GM23338 (cell line): ENCODE results near the gene ZEB2. TPM values are rescaled to one million over a fixed set of nuclear protein-coding genes. Genes with fewer than 3 reads are reported as not detected.

ENCODE experiments used
- ATAC-seq: fragments of 200-7000 bp; cut with Tn5 transposase; 3 replicates; pipeline ENCODE4 v1.9.1; 2020
- DNase-seq: peaks from one replicate; pipeline ENCODE4 v3.0.0-alpha.2; 2015; ENCODE audit warnings: low spot score
- H2AFZ ChIP-seq: fragments of 200-600 bp; sonication (generic); 2 replicates; pipeline ENCODE4 v1.8.0; 2016; ENCODE audit warnings: antibody characterized with exemption, mild to moderate bottlenecking, moderate library complexity
- H3F3A ChIP-seq: fragments of 200-600 bp; sonication (generic); replicated peaks from 2 replicates; pipeline ENCODE4 v1.8.0; 2017; ENCODE audit warnings: antibody characterized with exemption, mixed run types, low read depth
- H3K27ac ChIP-seq: fragments of 200-600 bp; sonication (generic); 2 replicates; pipeline ENCODE4 v1.6.1; 2016; ENCODE audit warnings: low read depth
- H3K27me3 ChIP-seq: fragments of 200-600 bp; sonication (generic); 2 replicates; pipeline ENCODE4 v1.8.0; 2016; ENCODE audit warnings: mild to moderate bottlenecking, mixed run types, moderate library complexity; ENCODE audit not compliant: insufficient read depth
- H3K36me3 ChIP-seq: fragments of 200-600 bp; sonication (generic); 2 replicates; pipeline ENCODE4 v1.8.0; 2016; ENCODE audit warnings: mild to moderate bottlenecking; ENCODE audit not compliant: insufficient read depth
- H3K4me1 ChIP-seq: fragments of 200-600 bp; sonication (generic); 2 replicates; pipeline ENCODE4 v1.8.0; 2016; ENCODE audit warnings: mild to moderate bottlenecking, moderate library complexity; ENCODE audit not compliant: insufficient read depth
- H3K4me2 ChIP-seq: fragments of 200-600 bp; sonication (generic); 2 replicates; pipeline ENCODE4 v1.7.1; 2017; ENCODE audit warnings: mixed run types
- H3K4me3 ChIP-seq: fragments of 200-600 bp; sonication (generic); 2 replicates; pipeline ENCODE4 v1.6.1; 2016; ENCODE audit warnings: mixed run types
- H3K79me2 ChIP-seq: fragments of 200-600 bp; sonication (generic); replicated peaks from 2 replicates; pipeline ENCODE4 v1.8.0; 2017; ENCODE audit warnings: mild to moderate bottlenecking; ENCODE audit not compliant: insufficient read depth
- H3K9me2 ChIP-seq: fragments of 200-600 bp; sonication (generic); 2 replicates; pipeline ENCODE4 v1.8.0; 2017; ENCODE audit not compliant: insufficient read depth
- H4K20me1 ChIP-seq: fragments of 200-600 bp; sonication (generic); replicated peaks from 2 replicates; pipeline ENCODE4 v1.8.0; 2017; ENCODE audit warnings: mild to moderate bottlenecking; ENCODE audit not compliant: insufficient read depth
- H3K27ac Mint-ChIP-seq: 2 replicates; pipeline ENCODE4 v1.8.0; 2020; ENCODE audit warnings: inconsistent platforms, mild to moderate bottlenecking, moderate library complexity, mixed read lengths
- H3K27me3 Mint-ChIP-seq: 3 replicates; pipeline ENCODE4 v1.8.0; 2022; ENCODE audit warnings: low read depth, mild to moderate bottlenecking, moderate library complexity, mixed read lengths, inconsistent platforms; ENCODE audit not compliant: insufficient read depth, poor library complexity
- H3K36me3 Mint-ChIP-seq: 3 replicates; pipeline ENCODE4 v1.8.0; 2021; ENCODE audit warnings: low read depth, mild to moderate bottlenecking, inconsistent platforms, moderate library complexity, mixed read lengths
- H3K4me1 Mint-ChIP-seq: 3 replicates; pipeline ENCODE4 v1.8.0; 2020; ENCODE audit warnings: mild to moderate bottlenecking, inconsistent platforms, mixed read lengths
- H3K4me3 Mint-ChIP-seq: 3 replicates; pipeline ENCODE4 v1.8.0; 2021; ENCODE audit warnings: moderate library complexity, mild to moderate bottlenecking, inconsistent platforms, mixed read lengths
- H3K9me3 Mint-ChIP-seq: 3 replicates; pipeline ENCODE4 v1.8.0; 2020; ENCODE audit warnings: moderate library complexity, mild to moderate bottlenecking, inconsistent platforms, mixed read lengths
- CREB1 ChIP-seq: fragments of 250-450 bp; sonication (Bioruptor Pico); IDR thresholded peaks from 2 replicates; pipeline ENCODE4 v1.5.0; 2020; ENCODE audit warnings: low read depth, mild to moderate bottlenecking, moderate library complexity
- EZH2phosphoT487 ChIP-seq: fragments of 200-600 bp; sonication (generic); IDR thresholded peaks from one replicate; pipeline ENCODE4 v1.8.1; 2018; ENCODE audit warnings: antibody characterized with exemption; ENCODE audit not compliant: unreplicated experiment
- NANOG ChIP-seq: IDR thresholded peaks from 2 replicates; pipeline ENCODE4 v1.6.1; 2016; ENCODE audit warnings: antibody characterized with exemption, borderline replicate concordance
- polyA plus RNA-seq: library from polyadenylated mRNA; unstranded; fragments of >200 nt; fragmentation: Nextera tagmentation; extraction: Ambion mirVana; gene quantifications from 2 replicates; pipeline ENCODE4 v1.2.1, GENCODE V29; 2016
- total RNA-seq: library from RNA; depleted of rRNA; stranded (reverse); fragments of >200 nt; shearing (Covaris generic); gene quantifications from 2 replicates; pipeline ENCODE4 v1.2.3, GENCODE V29; 2014
- TF ChIP-seq, protein P1 (sequence below): IDR thresholded peaks from 2 replicates; pipeline ENCODE4 v1.6.1; 2016; ENCODE audit warnings: antibody characterized with exemption
- TF ChIP-seq, protein P2 (sequence below): fragments of 250-450 bp; sonication (Bioruptor Pico); IDR thresholded peaks from 2 replicates; pipeline ENCODE4 v1.5.0; 2020; ENCODE audit warnings: mild to moderate bottlenecking, moderate library complexity

Gene ZEB2
- total and polyA plus RNA-seq, 2 experiments from 2014 or later, result 0.45 TPM; not detected in 1

DNA sequence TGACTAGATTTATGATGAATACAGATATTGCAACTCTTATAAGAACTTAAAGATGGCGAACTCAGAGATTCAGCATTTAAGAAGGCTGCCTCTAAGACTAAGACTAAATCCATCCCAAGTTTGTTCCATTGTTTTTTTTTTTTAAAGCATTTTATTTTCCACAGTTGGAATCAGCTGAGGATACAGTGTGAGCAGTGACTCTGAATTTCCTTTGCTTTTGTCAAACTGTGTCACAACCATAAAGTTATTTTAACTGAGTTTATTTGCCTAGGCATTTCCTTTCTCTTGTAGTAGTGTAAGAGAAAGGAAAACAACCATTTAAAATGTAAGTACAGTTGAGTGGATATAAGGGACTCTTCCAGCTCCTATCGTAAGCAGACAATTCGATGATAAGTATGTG lies 63.9 kb downstream of the ZEB2 start:
- H3K27ac ChIP-seq, result no peak overlapping the region
- no peak overlapping the region for H3K4me3 ChIP-seq
- H2AFZ ChIP-seq, result no peak overlapping the region
- H3K36me3 ChIP-seq, result no peaks in the 10 kb centered on the region
- no peaks in the 10 kb centered on the region for H3K36me3 Mint-ChIP-seq
- H3K4me1 Mint-ChIP-seq, result peaks cover 66% of the 10 kb centered on the region
- ATAC-seq, result no peak
- no peak overlapping the region for H3K4me2 ChIP-seq
- no peaks in the 10 kb centered on the region for H4K20me1 ChIP-seq
- no peak for DNase-seq
- no peaks in the 10 kb centered on the region for H3K79me2 ChIP-seq
- H3K27me3 ChIP-seq, result peaks cover 30% of the 10 kb centered on the region
- peaks cover 40% of the 10 kb centered on the region for H3K4me1 ChIP-seq
- H3F3A ChIP-seq, result no peaks in the 10 kb centered on the region
- H3K4me3 Mint-ChIP-seq, result no peak overlapping the region
- H3K9me2 ChIP-seq, result no peaks in the 10 kb centered on the region
- H3K27me3 Mint-ChIP-seq, result peaks cover 11% of the 10 kb centered on the region
- TF ChIP-seq, protein P1, sequence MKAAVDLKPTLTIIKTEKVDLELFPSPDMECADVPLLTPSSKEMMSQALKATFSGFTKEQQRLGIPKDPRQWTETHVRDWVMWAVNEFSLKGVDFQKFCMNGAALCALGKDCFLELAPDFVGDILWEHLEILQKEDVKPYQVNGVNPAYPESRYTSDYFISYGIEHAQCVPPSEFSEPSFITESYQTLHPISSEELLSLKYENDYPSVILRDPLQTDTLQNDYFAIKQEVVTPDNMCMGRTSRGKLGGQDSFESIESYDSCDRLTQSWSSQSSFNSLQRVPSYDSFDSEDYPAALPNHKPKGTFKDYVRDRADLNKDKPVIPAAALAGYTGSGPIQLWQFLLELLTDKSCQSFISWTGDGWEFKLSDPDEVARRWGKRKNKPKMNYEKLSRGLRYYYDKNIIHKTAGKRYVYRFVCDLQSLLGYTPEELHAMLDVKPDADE, result no peak
- TF ChIP-seq NANOG, result no peak
- TF ChIP-seq, protein P2, sequence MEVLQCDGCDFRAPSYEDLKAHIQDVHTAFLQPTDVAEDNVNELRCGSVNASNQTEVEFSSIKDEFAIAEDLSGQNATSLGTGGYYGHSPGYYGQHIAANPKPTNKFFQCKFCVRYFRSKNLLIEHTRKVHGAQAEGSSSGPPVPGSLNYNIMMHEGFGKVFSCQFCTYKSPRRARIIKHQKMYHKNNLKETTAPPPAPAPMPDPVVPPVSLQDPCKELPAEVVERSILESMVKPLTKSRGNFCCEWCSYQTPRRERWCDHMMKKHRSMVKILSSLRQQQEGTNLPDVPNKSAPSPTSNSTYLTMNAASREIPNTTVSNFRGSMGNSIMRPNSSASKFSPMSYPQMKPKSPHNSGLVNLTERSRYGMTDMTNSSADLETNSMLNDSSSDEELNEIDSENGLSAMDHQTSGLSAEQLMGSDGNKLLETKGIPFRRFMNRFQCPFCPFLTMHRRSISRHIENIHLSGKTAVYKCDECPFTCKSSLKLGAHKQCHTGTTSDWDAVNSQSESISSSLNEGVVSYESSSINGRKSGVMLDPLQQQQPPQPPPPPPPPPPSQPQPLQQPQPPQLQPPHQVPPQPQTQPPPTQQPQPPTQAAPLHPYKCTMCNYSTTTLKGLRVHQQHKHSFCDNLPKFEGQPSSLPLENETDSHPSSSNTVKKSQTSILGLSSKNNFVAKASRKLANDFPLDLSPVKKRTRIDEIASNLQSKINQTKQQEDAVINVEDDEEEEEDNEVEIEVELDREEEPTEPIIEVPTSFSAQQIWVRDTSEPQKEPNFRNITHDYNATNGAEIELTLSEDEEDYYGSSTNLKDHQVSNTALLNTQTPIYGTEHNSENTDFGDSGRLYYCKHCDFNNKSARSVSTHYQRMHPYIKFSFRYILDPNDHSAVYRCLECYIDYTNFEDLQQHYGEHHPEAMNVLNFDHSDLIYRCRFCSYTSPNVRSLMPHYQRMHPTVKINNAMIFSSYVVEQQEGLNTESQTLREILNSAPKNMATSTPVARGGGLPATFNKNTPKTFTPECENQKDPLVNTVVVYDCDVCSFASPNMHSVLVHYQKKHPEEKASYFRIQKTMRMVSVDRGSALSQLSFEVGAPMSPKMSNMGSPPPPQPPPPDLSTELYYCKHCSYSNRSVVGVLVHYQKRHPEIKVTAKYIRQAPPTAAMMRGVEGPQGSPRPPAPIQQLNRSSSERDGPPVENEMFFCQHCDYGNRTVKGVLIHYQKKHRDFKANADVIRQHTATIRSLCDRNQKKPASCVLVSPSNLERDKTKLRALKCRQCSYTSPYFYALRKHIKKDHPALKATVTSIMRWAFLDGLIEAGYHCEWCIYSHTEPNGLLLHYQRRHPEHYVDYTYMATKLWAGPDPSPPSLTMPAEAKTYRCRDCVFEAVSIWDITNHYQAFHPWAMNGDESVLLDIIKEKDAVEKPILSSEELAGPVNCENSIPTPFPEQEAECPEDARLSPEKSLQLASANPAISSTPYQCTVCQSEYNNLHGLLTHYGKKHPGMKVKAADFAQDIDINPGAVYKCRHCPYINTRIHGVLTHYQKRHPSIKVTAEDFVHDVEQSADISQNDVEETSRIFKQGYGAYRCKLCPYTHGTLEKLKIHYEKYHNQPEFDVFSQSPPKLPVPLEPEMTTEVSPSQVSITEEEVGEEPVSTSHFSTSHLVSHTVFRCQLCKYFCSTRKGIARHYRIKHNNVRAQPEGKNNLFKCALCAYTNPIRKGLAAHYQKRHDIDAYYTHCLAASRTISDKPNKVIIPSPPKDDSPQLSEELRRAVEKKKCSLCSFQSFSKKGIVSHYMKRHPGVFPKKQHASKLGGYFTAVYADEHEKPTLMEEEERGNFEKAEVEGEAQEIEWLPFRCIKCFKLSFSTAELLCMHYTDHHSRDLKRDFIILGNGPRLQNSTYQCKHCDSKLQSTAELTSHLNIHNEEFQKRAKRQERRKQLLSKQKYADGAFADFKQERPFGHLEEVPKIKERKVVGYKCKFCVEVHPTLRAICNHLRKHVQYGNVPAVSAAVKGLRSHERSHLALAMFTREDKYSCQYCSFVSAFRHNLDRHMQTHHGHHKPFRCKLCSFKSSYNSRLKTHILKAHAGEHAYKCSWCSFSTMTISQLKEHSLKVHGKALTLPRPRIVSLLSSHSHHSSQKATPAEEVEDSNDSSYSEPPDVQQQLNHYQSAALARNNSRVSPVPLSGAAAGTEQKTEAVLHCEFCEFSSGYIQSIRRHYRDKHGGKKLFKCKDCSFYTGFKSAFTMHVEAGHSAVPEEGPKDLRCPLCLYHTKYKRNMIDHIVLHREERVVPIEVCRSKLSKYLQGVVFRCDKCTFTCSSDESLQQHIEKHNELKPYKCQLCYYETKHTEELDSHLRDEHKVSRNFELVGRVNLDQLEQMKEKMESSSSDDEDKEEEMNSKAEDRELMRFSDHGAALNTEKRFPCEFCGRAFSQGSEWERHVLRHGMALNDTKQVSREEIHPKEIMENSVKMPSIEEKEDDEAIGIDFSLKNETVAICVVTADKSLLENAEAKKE (CRISPR knock-in tag), result no peak
- no peak for TF ChIP-seq EZH2phosphoT487
- no peak for TF ChIP-seq CREB1 (CRISPR knock-in tag)
- H3K9me3 Mint-ChIP-seq, result no peaks in the 10 kb centered on the region
- no peak overlapping the region for H3K27ac Mint-ChIP-seq
